PC-3 (cell line): ENCODE measurements around the gene CT45A10. TPM values are rescaled to one million over a fixed set of nuclear protein-coding genes. Genes with fewer than 3 reads are reported as not detected.
A peak's percentile ranks its signal among the peaks of the same experiment; 100 is the strongest.
"Not testable (repeated sequence)": the region's sequence is repeated elsewhere in the genome, so short reads cannot be mapped to it uniquely, and the experiment has no call there.

Experiments
- ATAC-seq: fragments of 200-7000 bp; cut with Tn5 transposase; 2 replicates; pipeline ENCODE4 v1.9.1; 2020; ENCODE audit warnings: mild to moderate bottlenecking, moderate library complexity
- BruUV-seq: library from RNA; stranded (reverse); fragments of 400-500 nt; replicated peaks from 2 replicates; lab custom pipeline; 2021; lab: Mats Ljungman, UMichigan
- CTCF ChIA-PET: fragments of 300-600 bp; sonication (Branson Sonifier 250); formaldehyde crosslinking; loops from one replicate; lab custom pipeline; 2022; ENCODE audit warnings: antibody characterized with exemption; lab: Charles Lee
- POLR2A ChIA-PET: fragments of 300-600 bp; sonication (Branson Sonifier 250); formaldehyde crosslinking; loops from one replicate; lab custom pipeline; 2022; ENCODE audit warnings: antibody characterized with exemption; ENCODE audit not compliant: unreplicated experiment; lab: Charles Lee
- DNase-seq: peaks from one replicate; pipeline ENCODE4 v3.0.0-alpha.2; 2015
- H2AFZ ChIP-seq: fragments of 300-600 bp; sonication (generic); 2 replicates; pipeline ENCODE4 v1.6.0; 2016; ENCODE audit warnings: antibody characterized with exemption, low read length
- H3F3A ChIP-seq: fragments of 300-600 bp; sonication (generic); one replicate; pipeline ENCODE4 v1.6.0; 2017; ENCODE audit warnings: antibody characterized with exemption, low read length, control low read depth, mild to moderate bottlenecking; ENCODE audit not compliant: unreplicated experiment
- H3K27ac ChIP-seq: fragments of 300-600 bp; sonication (generic); 2 replicates; pipeline ENCODE4 v1.5.1; 2016; ENCODE audit warnings: mild to moderate bottlenecking, low read length
- H3K27me3 ChIP-seq: fragments of 300-600 bp; sonication (generic); 2 replicates; pipeline ENCODE4 v1.6.1; 2016; ENCODE audit warnings: low read length, mixed read lengths
- H3K36me3 ChIP-seq: fragments of 300-600 bp; sonication (generic); 2 replicates; pipeline ENCODE4 v1.6.1; 2016; ENCODE audit warnings: low read depth, mixed run types, low read length, mixed read lengths
- H3K4me1 ChIP-seq: fragments of 300-600 bp; sonication (generic); 2 replicates; pipeline ENCODE4 v1.5.1; 2016; ENCODE audit warnings: low read length; ENCODE audit not compliant: insufficient read depth
- H3K4me2 ChIP-seq: fragments of 300-600 bp; sonication (generic); 2 replicates; pipeline ENCODE4 v1.6.0; 2016; ENCODE audit warnings: low read length
- H3K4me3 ChIP-seq: fragments of 300-600 bp; sonication (generic); 2 replicates; pipeline ENCODE4 v1.5.1; 2016; ENCODE audit warnings: mild to moderate bottlenecking, low read length, mixed read lengths
- H3K79me2 ChIP-seq: fragments of 300-600 bp; sonication (generic); 2 replicates; pipeline ENCODE4 v1.6.1; 2017; ENCODE audit warnings: low read length, mixed read lengths
- H3K9ac ChIP-seq: fragments of 300-600 bp; sonication (generic); 2 replicates; pipeline ENCODE4 v1.6.0; 2016; ENCODE audit warnings: mild to moderate bottlenecking, low read length
- H3K9me2 ChIP-seq: fragments of 300-600 bp; sonication (generic); replicated peaks from 2 replicates; pipeline ENCODE4 v1.6.1; 2016; ENCODE audit warnings: mixed run types, low read length, mixed read lengths
- H3K9me3 ChIP-seq: fragments of 300-600 bp; sonication (generic); 2 replicates; pipeline ENCODE4 v1.6.1; 2016; ENCODE audit warnings: low read length, mixed read lengths
- H4K20me1 ChIP-seq: fragments of 300-600 bp; sonication (generic); 2 replicates; pipeline ENCODE4 v1.6.1; 2016; ENCODE audit warnings: low read length, mixed read lengths
- CTCF ChIP-seq: fragments of 300-600 bp; sonication (generic); conservative IDR thresholded peaks from 2 replicates; pipeline ENCODE4 v1.5.1; 2017; ENCODE audit warnings: antibody characterized with exemption, low read depth, mild to moderate bottlenecking, low read length
- EZH2 ChIP-seq: fragments of 300-600 bp; sonication (generic); IDR thresholded peaks from one replicate; pipeline ENCODE4 v1.6.1; 2017; ENCODE audit warnings: antibody characterized with exemption, mild to moderate bottlenecking, low read length; ENCODE audit not compliant: unreplicated experiment
- EZH2phosphoT487 ChIP-seq: fragments of 300-600 bp; sonication (generic); IDR thresholded peaks from 2 replicates; pipeline ENCODE4 v1.6.1; 2018; ENCODE audit warnings: mild to moderate bottlenecking, antibody characterized with exemption, low read length, borderline replicate concordance
- intact Hi-C: fragments of 100-400 bp; cut with micrococcal nuclease; formaldehyde crosslinking; loops from 2 replicates; pipeline ENCODE4 v1.9.0; 2023
- total RNA-seq: library from RNA; depleted of rRNA; stranded (reverse); fragments of >200 nt; gene quantifications from 2 replicates; pipeline ENCODE4 v1.2.3, GENCODE V29; 2014

Gene CT45A10
- total RNA-seq, 1 experiment from 2014 or later = not detected

- H3K4me1 ChIP-seq = no peaks in the 10 kb centered on the region
- BruUV-seq = no TSS peak
- TF ChIP-seq CTCF (no peak), EZH2phosphoT487 (no peak), EZH2 (no peak)
- H3K27me3 ChIP-seq = no peaks in the 10 kb centered on the region; the same call in 1 of the 2 replicates
- ATAC-seq = no peak
- no peak overlapping the region for H3K9ac ChIP-seq
- no peaks in the 10 kb centered on the region for H4K20me1 ChIP-seq
- H3K27ac ChIP-seq = no peak overlapping the region
- H3K79me2 ChIP-seq = no peaks in the 10 kb centered on the region
- H3F3A ChIP-seq = no peaks in the 10 kb centered on the region
- H2AFZ ChIP-seq = no peak overlapping the region
- H3K9me2 ChIP-seq = no peaks in the 10 kb centered on the region
- CTCF ChIA-PET = no interaction called here
- POLR2A ChIA-PET = no interaction called here
- H3K4me2 ChIP-seq = no peak overlapping the region
- intact Hi-C loops = no loop called here
- no peaks in the 10 kb centered on the region for H3K36me3 ChIP-seq
- no peaks in the 10 kb centered on the region for H3K9me3 ChIP-seq
- H3K4me3 ChIP-seq = no peak overlapping the region
- no peak for DNase-seq
Measured at GRCh38 chrX:135927897-135928296, 34.7 kb upstream of the CT45A10 start.

- intact Hi-C loops = no loop called here
- Histone ChIP-seq H3K36me3 (no peaks in the 10 kb centered on the region), H3K4me1 (no peaks in the 10 kb centered on the region), H3K79me2 (no peaks in the 10 kb centered on the region), H3K4me2 (no peak overlapping the region), H4K20me1 (no peaks in the 10 kb centered on the region), H3K9me3 (no peaks in the 10 kb centered on the region), H3K4me3 (no peak overlapping the region), H3K9me2 (no peaks in the 10 kb centered on the region), H2AFZ (no peak overlapping the region), H3K27ac (no peak overlapping the region), H3F3A (no peaks in the 10 kb centered on the region), H3K9ac (no peak overlapping the region), H3K27me3 (peaks cover 3% of the 10 kb centered on the region)
- BruUV-seq = no TSS peak
- ChIA-PET POLR2A (interaction anchor here (0.6 kb wide), 1 partner anchor 54 kb away, joined by 7 read pairs; no protein-coding TSS in a partner anchor), CTCF (interaction anchor here (0.5 kb wide), 1 partner anchor 105 kb away, joined by 4 read pairs; no protein-coding TSS in a partner anchor)
- DNase-seq = peak; percentile 46
- no peak for TF ChIP-seq EZH2phosphoT487
- no peak for TF ChIP-seq EZH2
- peak; percentile 63 for TF ChIP-seq CTCF
- peak; percentile 27; the same call in 1 of the 2 replicates for ATAC-seq
Measured at GRCh38 chrX:135923353-135923752, 30.1 kb upstream of the CT45A10 start.

GRCh38 chrX:135920516-135920915, 27.3 kb upstream of the CT45A10 start:
- H3K27me3 ChIP-seq = peaks cover 28% of the 10 kb centered on the region
- H3K4me3 ChIP-seq, H2AFZ ChIP-seq, H3F3A ChIP-seq, H3K79me2 ChIP-seq, H3K4me1 ChIP-seq, CTCF ChIA-PET, DNase-seq, H3K9me2 ChIP-seq, H3K9ac ChIP-seq, BruUV-seq, ATAC-seq, H3K27ac ChIP-seq, H3K4me2 ChIP-seq, intact Hi-C loops, H3K36me3 ChIP-seq, H3K9me3 ChIP-seq, H4K20me1 ChIP-seq, POLR2A ChIA-PET: not testable (repeated sequence)
